ENCODE measurements around the gene GPRIN3.

- TF ChIP-seq CTCF (IDR thresholded peaks at IDR 0.05) (no peak), ZFX (IDR thresholded peaks at IDR 0.05; ENCODE audit: borderline replicate concordance) (no peak)
These were observed 14.3 kb downstream of the GPRIN3 start for GRCh38 chr4:89293299-89293698.

All from 22Rv1 (cell line).